OCI-LY1 (cell line): Measurements from ENCODE around the gene ATP11A.

ENCODE experiments used
- H2AFZ ChIP-seq: fragments of 200-600 bp; sonication (generic), shearing (Covaris generic); 2 replicates; pipeline ENCODE4 v1.6.0; 2014; ENCODE audit warnings: antibody characterized with exemption, mild to moderate bottlenecking, low read length
- H3F3A ChIP-seq: fragments of 200-600 bp; sonication (generic), shearing (Covaris generic); 2 replicates; pipeline ENCODE4 v1.6.0; 2014; ENCODE audit warnings: mild to moderate bottlenecking, antibody characterized with exemption, low read length, moderate library complexity; ENCODE audit not compliant: insufficient read depth
- H3K27ac ChIP-seq: fragments of 200-600 bp; sonication (generic); 2 replicates; pipeline ENCODE4 v1.5.1; 2014; ENCODE audit warnings: low read length, mixed run types, mild to moderate bottlenecking, low read depth; ENCODE audit not compliant: poor library complexity, severe bottlenecking
- H3K27me3 ChIP-seq: fragments of 200-600 bp; sonication (generic); 2 replicates; pipeline ENCODE4 v1.6.0; 2014; ENCODE audit warnings: antibody characterized with exemption, mild to moderate bottlenecking, low read length, moderate library complexity; ENCODE audit not compliant: insufficient read depth
- H3K36me3 ChIP-seq: fragments of 200-600 bp; sonication (generic); 2 replicates; pipeline ENCODE4 v1.6.1; 2014; ENCODE audit warnings: mild to moderate bottlenecking, antibody characterized with exemption, low read length, moderate library complexity, mixed read lengths; ENCODE audit not compliant: insufficient read depth
- H3K4me1 ChIP-seq: fragments of 200-600 bp; sonication (generic); 2 replicates; pipeline ENCODE4 v1.5.1; 2014; ENCODE audit warnings: mild to moderate bottlenecking, low read length, moderate library complexity; ENCODE audit not compliant: insufficient read depth, severe bottlenecking
- H3K4me2 ChIP-seq: fragments of 200-600 bp; sonication (generic), shearing (Covaris generic); 2 replicates; pipeline ENCODE4 v1.6.1; 2014; ENCODE audit warnings: low read length
- H3K4me3 ChIP-seq: fragments of 200-600 bp; sonication (generic); 2 replicates; pipeline ENCODE4 v1.5.1; 2014; ENCODE audit warnings: low read length, low read depth, mild to moderate bottlenecking, mixed read lengths; ENCODE audit not compliant: poor library complexity, severe bottlenecking
- H3K79me2 ChIP-seq: fragments of 200-600 bp; shearing (Covaris generic); 2 replicates; pipeline ENCODE4 v1.6.1; 2016; ENCODE audit warnings: mixed run types, low read length, mixed read lengths; ENCODE audit not compliant: insufficient read depth
- H3K9ac ChIP-seq: fragments of 200-600 bp; sonication (generic), shearing (Covaris generic); 2 replicates; pipeline ENCODE4 v1.6.1; 2014; ENCODE audit warnings: mild to moderate bottlenecking, low read length, mixed read lengths
- H3K9me2 ChIP-seq: fragments of 200-600 bp; sonication (generic), shearing (Covaris generic); 2 replicates; pipeline ENCODE4 v1.6.1; 2014; ENCODE audit warnings: low read depth, mild to moderate bottlenecking, low read length, mixed read lengths
- H3K9me3 ChIP-seq: fragments of 200-600 bp; shearing (Covaris generic); 2 replicates; pipeline ENCODE4 v1.6.1; 2014; ENCODE audit warnings: low read length, mixed read lengths
- H4K20me1 ChIP-seq: fragments of 200-600 bp; sonication (generic), shearing (Covaris generic); 2 replicates; pipeline ENCODE4 v1.6.0; 2016; ENCODE audit warnings: mild to moderate bottlenecking, low read length; ENCODE audit not compliant: insufficient read depth
- EZH2 ChIP-seq: fragments of 200-600 bp; sonication (generic), shearing (Covaris generic); IDR thresholded peaks from 2 replicates; pipeline ENCODE4 v1.8.0; 2017; ENCODE audit warnings: borderline replicate concordance, mixed run types, mild to moderate bottlenecking, antibody characterized with exemption, low read length, moderate library complexity, mixed read lengths
- TF ChIP-seq, protein P1 (sequence below): fragments of 200-600 bp; sonication (generic), shearing (Covaris generic); IDR thresholded peaks from 2 replicates; pipeline ENCODE4 v1.5.1; 2017; ENCODE audit warnings: mild to moderate bottlenecking, antibody characterized with exemption, low read length, moderate library complexity, mixed read lengths

ATP11A gene

GRCh38 chr13:112743451-112744167 is 53.8 kb downstream of the ATP11A start:
- Histone ChIP-seq H3K9ac (no peak overlapping the region), H3K4me2 (no peak overlapping the region), H3K36me3 (no peaks in the 10 kb centered on the region), H3K9me2 (no peaks in the 10 kb centered on the region), H3K4me1 (no peaks in the 10 kb centered on the region), H3K27me3 (no peaks in the 10 kb centered on the region), H3F3A (no peaks in the 10 kb centered on the region), H2AFZ (no peak overlapping the region), H4K20me1 (peaks cover 3% of the 10 kb centered on the region; the same call in 1 of the 2 replicates), H3K4me3 (no peak overlapping the region), H3K27ac (no peak overlapping the region), H3K9me3 (no peaks in the 10 kb centered on the region), H3K79me2 (no peaks in the 10 kb centered on the region)
- no peak for TF ChIP-seq EZH2
- TF ChIP-seq, protein P1, sequence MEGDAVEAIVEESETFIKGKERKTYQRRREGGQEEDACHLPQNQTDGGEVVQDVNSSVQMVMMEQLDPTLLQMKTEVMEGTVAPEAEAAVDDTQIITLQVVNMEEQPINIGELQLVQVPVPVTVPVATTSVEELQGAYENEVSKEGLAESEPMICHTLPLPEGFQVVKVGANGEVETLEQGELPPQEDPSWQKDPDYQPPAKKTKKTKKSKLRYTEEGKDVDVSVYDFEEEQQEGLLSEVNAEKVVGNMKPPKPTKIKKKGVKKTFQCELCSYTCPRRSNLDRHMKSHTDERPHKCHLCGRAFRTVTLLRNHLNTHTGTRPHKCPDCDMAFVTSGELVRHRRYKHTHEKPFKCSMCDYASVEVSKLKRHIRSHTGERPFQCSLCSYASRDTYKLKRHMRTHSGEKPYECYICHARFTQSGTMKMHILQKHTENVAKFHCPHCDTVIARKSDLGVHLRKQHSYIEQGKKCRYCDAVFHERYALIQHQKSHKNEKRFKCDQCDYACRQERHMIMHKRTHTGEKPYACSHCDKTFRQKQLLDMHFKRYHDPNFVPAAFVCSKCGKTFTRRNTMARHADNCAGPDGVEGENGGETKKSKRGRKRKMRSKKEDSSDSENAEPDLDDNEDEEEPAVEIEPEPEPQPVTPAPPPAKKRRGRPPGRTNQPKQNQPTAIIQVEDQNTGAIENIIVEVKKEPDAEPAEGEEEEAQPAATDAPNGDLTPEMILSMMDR: no peak

GRCh38 chr13:112744168-112745021 is 54.6 kb downstream of the ATP11A start:
- TF ChIP-seq EZH2: no peak
- TF ChIP-seq, protein P1: no peak
- Histone ChIP-seq H3K9ac (no peak overlapping the region), H3K9me3 (no peaks in the 10 kb centered on the region), H3K27me3 (no peaks in the 10 kb centered on the region), H3K9me2 (no peaks in the 10 kb centered on the region), H3K4me3 (no peak overlapping the region), H4K20me1 (0 out of 2 replicates have a peak, but pooled peaks cover 3% of the 10 kb centered on the region), H3K27ac (no peak overlapping the region), H3F3A (no peaks in the 10 kb centered on the region), H3K36me3 (no peaks in the 10 kb centered on the region), H3K4me2 (no peak overlapping the region), H3K4me1 (no peaks in the 10 kb centered on the region), H2AFZ (no peak overlapping the region), H3K79me2 (no peaks in the 10 kb centered on the region)

- no peaks in the 10 kb centered on the region for H3K36me3 ChIP-seq
- no peaks in the 10 kb centered on the region for H3K9me2 ChIP-seq
- no peak overlapping the region for H3K4me2 ChIP-seq
- H3F3A ChIP-seq: no peaks in the 10 kb centered on the region
- no peak for TF ChIP-seq EZH2
- TF ChIP-seq, protein P1: no peak
- no peak overlapping the region for H2AFZ ChIP-seq
- H3K4me1 ChIP-seq: no peaks in the 10 kb centered on the region
- H3K79me2 ChIP-seq: no peaks in the 10 kb centered on the region
- peaks cover 6% of the 10 kb centered on the region; the same call in 1 of the 2 replicates for H4K20me1 ChIP-seq
- no peaks in the 10 kb centered on the region for H3K9me3 ChIP-seq
- no peak overlapping the region for H3K27ac ChIP-seq
- no peak overlapping the region for H3K9ac ChIP-seq
- H3K4me3 ChIP-seq: no peak overlapping the region
- H3K27me3 ChIP-seq: no peaks in the 10 kb centered on the region
These were observed 56.2 kb downstream of the ATP11A start for GRCh38 chr13:112746044-112746443.
